ENCODE measurements around the gene ERVK3-1. TPM values are rescaled to one million over a fixed set of nuclear protein-coding genes. Genes with fewer than 3 reads are reported as not detected.

Gene ERVK3-1
- total and polyA plus RNA-seq, 2 of the 13 experiments (the other 11 are each of a cell fraction or from before 2014, with no cell fraction given) = 28.5 to 38.7 TPM

DNA sequence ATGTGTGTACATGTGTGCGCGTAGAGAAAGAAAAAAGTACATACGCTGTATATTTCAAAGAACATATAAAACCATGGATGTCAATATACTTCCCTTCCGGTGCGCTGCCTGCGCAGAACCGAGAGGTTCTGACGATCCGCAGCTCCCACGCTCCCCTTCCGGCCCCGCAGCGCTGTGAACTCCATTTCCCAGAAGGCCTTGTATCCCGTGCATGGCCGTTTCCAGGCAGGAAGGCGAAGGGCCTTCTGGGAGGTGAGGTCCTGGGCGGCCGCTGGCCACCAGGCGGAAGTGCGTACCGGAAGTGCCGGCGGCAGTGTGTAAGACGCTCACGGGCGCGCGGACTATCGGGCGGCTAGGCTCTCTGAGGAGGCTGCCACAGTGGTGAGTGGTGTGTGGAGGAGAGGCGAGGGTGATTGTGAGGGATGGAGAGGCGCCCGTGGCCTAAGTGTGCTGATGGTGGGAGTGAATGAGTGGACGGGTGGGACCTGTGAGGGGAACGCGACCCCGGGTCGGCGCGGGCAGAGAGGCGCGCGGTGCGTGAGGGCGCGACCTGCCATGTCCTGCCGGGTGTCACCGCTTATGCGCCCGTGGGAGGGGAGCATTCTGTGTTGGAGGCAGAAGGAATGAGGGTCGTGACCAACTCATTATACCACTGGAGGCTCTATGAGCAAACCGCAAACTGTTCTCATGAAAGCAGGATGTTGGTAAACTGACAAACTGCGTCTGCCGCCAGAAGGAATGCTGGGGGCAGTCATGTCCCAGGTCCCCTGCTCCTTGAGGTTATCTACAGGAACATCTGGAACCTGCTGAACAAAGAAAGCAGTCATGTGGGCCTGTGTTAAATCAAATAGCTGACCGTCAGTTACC, at the start of gene ERVK3-1 (continued):
- TF ChIP-seq ZNF282 (IDR thresholded peaks at IDR 0.05; ENCODE audit: partially characterized antibody) (no peak), ZNF589 (CRISPR knock-in tag; conservative IDR thresholded peaks at IDR 0.05) (0 out of 2 replicates have a peak, but pooled peaks have one; percentile 43), ZNF567 (CRISPR knock-in tag; IDR thresholded peaks at IDR 0.05; ENCODE audit: borderline replicate concordance) (0 out of 2 replicates have a peak, but pooled peaks have one; percentile 79), ZNF576 (CRISPR knock-in tag; IDR thresholded peaks at IDR 0.05) (no peak), ISL2 (CRISPR knock-in tag; IDR thresholded peaks at IDR 0.05) (peak; percentile 65; the same call in 1 of the 2 replicates), ZNF251 (CRISPR knock-in tag; IDR thresholded peaks at IDR 0.05) (0 out of 2 replicates have a peak, but pooled peaks have one; percentile 27), ARID4A (CRISPR knock-in tag; IDR thresholded peaks at IDR 0.05; ENCODE audit: borderline replicate concordance) (peak; percentile 98), ARID2 (CRISPR knock-in tag; IDR thresholded peaks at IDR 0.05; ENCODE audit: borderline replicate concordance) (0 out of 2 replicates have a peak, but pooled peaks have one; percentile 51), ZBTB42 (CRISPR knock-in tag; IDR thresholded peaks at IDR 0.05) (no peak), U2AF2 (IDR thresholded peaks at IDR 0.05; ENCODE audit: low read depth, low read length) (no peak), GMEB1 (CRISPR knock-in tag; IDR thresholded peaks at IDR 0.05; ENCODE audit: borderline replicate concordance) (peak; percentile 97), RBAK (CRISPR knock-in tag; IDR thresholded peaks at IDR 0.05) (no peak), ATAD3A (CRISPR knock-in tag; IDR thresholded peaks at IDR 0.05) (no peak), SKI (IDR thresholded peaks at IDR 0.05; ENCODE audit: partially characterized antibody) (no peak), U2AF1 (optimal IDR thresholded peaks at IDR 0.05; ENCODE audit: low read depth, low read length) (peak; percentile 67), PAF1 (CRISPR knock-in tag; IDR thresholded peaks at IDR 0.05) (0 out of 2 replicates have a peak, but pooled peaks have one; percentile 63)
- TF ChIP-seq, protein P1, sequence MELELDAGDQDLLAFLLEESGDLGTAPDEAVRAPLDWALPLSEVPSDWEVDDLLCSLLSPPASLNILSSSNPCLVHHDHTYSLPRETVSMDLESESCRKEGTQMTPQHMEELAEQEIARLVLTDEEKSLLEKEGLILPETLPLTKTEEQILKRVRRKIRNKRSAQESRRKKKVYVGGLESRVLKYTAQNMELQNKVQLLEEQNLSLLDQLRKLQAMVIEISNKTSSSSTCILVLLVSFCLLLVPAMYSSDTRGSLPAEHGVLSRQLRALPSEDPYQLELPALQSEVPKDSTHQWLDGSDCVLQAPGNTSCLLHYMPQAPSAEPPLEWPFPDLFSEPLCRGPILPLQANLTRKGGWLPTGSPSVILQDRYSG (CRISPR knock-in tag; IDR thresholded peaks at IDR 0.05) = no peak
- TF ChIP-seq, protein P2, sequence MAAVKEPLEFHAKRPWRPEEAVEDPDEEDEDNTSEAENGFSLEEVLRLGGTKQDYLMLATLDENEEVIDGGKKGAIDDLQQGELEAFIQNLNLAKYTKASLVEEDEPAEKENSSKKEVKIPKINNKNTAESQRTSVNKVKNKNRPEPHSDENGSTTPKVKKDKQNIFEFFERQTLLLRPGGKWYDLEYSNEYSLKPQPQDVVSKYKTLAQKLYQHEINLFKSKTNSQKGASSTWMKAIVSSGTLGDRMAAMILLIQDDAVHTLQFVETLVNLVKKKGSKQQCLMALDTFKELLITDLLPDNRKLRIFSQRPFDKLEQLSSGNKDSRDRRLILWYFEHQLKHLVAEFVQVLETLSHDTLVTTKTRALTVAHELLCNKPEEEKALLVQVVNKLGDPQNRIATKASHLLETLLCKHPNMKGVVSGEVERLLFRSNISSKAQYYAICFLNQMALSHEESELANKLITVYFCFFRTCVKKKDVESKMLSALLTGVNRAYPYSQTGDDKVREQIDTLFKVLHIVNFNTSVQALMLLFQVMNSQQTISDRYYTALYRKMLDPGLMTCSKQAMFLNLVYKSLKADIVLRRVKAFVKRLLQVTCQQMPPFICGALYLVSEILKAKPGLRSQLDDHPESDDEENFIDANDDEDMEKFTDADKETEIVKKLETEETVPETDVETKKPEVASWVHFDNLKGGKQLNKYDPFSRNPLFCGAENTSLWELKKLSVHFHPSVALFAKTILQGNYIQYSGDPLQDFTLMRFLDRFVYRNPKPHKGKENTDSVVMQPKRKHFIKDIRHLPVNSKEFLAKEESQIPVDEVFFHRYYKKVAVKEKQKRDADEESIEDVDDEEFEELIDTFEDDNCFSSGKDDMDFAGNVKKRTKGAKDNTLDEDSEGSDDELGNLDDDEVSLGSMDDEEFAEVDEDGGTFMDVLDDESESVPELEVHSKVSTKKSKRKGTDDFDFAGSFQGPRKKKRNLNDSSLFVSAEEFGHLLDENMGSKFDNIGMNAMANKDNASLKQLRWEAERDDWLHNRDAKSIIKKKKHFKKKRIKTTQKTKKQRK (IDR thresholded peaks at IDR 0.05; ENCODE audit: low read length) = no peak
